ENCODE measurements around the gene GRID2.
"Not testable (repeated sequence)": the region's sequence is repeated elsewhere in the genome, so short reads cannot be mapped to it uniquely, and the experiment has no call there.

Gene GRID2

GRCh38 chr4:92303621-92304027, at the start of gene GRID2:
GRID2 (plus strand) TSS chr4:92303966.
- no peak for DNase-seq (ENCODE audit: low read depth in 2 of 3, low spot score in 1 of 3)

- DNase-seq (ENCODE audit: low read depth in 2 of 3, low spot score in 1 of 3), result no peak
Measured at GRCh38 chr4:92253986-92254671, 49.6 kb upstream of the GRID2 start.

DNA sequence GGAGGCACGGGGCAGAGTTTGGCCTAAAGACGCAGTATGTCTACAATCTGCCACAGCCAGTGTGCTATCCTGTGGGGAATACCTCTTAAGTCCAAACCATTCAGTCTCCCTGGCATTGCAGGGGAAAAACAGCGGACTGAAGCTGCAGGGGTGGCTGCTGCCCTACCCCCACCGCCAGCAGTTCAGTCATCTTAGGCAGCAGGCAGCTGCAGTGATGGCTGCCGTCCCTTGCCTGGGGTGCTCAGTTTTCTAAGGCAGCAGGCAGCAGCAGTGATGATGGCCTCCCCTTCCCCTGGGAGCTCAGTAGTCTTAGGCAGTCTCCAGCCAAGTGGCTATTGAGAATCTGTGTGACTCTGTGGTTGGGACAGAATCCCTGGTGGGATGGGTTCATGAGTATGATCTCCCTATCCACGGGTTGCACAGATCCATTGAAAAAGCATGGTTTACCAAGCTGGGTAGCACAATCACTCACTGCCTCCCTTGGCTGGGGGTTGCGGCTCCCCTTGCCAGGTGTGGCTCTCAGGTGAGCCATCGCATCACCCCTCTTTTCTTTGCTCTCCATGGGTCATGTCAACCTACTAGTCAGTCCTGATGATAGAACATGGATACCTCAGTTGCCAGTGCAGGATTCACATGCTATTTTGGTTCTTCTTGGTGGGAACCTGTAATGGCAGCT, 48.9 kb upstream of the GRID2 start:
- no peak for DNase-seq (ENCODE audit: low read depth in 2 of 3, low spot score in 1 of 3)

DNA sequence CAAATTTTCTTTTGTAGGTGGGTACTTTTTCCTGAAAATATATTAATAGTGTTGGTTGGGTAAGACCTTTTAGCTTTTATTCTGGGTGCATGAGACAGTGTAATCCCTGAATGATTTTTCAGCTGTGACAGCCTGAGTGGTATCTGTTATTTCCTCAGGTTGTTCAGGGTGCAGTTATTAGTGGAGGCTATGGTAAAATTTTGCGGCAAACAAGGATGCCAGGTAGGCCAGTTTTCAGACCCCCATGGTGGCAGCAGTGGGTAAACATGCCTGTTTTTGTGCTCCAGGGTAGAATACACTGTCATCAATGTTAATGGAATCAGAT, 47.9 kb upstream of the GRID2 start:
- no peak for DNase-seq (ENCODE audit: low read depth in 2 of 3, low spot score in 1 of 3)

DNA sequence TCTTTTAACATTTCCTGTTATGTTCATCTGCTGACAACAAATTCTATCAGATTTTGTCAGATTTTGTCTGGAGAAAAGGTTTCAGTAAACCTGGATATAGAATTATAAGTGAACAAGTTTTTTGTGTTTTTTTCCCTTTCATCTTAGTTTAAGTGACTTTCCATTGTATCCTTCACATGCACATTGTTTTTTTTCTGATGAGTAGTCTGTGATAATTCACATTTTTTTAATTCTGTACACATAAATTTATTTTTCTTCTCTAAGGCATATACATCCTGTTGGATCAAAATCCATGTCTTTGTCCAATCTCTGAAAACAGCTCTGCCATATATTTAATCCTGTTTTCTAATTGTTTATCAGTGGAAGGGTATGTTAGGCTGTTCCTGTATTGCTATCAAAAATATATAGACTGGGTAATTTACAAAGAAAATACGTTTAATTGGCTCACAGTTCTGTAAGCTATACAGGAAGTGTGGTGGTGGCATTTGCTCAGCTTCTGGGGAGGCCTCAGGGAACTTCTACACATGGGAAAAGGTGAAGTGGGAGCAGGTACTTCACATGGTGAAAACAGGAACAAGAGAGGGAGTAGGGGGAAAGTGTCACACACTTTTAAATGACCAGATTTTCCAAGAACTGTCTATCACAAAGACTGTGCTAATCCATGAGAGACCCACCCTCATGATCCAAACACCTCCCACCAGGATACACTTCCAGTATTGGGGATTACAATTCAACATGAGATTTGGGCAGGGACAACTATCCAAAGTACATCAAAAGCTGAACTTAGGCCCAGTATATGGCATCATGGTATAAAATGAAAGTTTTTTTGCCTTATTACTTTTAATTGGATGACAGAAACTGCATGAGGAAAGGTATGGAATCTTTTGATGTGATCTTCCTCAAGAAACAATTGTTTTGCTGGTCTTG, 45.6 kb upstream of the GRID2 start:
- no peak for DNase-seq (ENCODE audit: low read depth in 2 of 3, low spot score in 1 of 3)

DNA sequence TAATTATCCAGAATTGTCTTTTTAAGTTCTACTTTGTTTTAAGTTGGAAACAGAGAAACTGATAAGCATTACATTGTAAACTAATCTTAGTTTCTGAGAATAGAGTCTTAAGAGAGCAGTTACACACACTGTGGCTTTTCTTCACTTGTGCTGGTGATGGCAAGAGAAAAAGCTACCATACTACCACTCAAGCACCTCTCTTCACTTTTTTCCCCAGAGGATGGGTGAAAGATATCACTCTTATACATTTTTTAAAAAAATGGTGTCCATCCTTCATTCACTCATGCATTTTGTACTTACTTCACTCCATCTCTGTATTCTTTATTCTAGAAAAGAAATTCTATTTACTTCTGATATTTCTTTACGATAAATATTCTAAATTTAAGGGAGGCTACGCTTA, 42.5 kb upstream of the GRID2 start:
- DNase-seq (ENCODE audit: low read depth in 2 of 3, low spot score in 1 of 3), result no peak

GRCh38 chr4:92262371-92262770, 41.4 kb upstream of the GRID2 start:
- no peak for DNase-seq (ENCODE audit: low read depth in 2 of 3, low spot score in 1 of 3)

DNA sequence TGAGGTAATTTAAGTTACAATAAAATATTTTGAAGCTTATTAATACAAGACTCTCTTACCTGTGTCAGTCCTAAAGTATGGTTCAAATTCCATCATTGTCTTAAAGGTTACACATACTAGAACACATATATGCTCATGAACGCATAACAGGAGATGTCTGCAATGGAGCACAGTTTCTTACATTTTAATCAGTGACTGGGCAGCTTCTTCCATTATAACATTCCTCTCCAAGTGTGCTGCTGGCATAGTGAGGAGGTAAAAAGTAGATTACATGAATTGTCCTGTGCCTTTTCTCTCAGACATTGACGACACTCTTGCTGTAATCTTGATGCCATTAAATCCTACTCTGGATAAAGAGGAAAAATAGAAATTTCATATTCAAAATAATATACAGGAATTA, 40.8 kb upstream of the GRID2 start:
- no peak for DNase-seq (ENCODE audit: low read depth in 2 of 3, low spot score in 1 of 3)

GRCh38 chr4:92263575-92263974, 40.2 kb upstream of the GRID2 start:
- no peak for DNase-seq (ENCODE audit: low read depth in 2 of 3, low spot score in 1 of 3)

GRCh38 chr4:92264163-92264562, 39.6 kb upstream of the GRID2 start:
- DNase-seq (ENCODE audit: low read depth in 2 of 3, low spot score in 1 of 3), result no peak

- DNase-seq (ENCODE audit: low read depth in 2 of 3, low spot score in 1 of 3), result no peak
Measured at GRCh38 chr4:92265021-92265420, 38.7 kb upstream of the GRID2 start.

DNA sequence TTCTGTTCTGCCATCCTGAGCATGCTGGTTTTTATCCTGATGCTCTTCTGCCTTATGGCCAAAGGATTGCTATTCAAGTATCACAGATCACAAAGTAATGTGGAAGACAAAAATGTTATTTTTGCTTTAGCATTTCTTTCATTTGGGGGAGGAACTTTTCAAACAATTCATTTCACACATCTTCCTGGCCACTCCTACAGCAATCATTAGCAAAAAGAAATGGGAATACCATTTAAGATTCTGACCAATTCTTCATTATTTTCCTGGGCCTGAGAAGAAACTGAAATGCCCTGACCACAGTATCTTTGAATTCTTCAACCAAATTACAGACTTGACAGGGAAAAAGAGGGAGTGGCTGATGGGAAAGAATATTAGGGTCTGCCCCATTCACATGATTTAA, 38.0 kb upstream of the GRID2 start:
- DNase-seq (ENCODE audit: low read depth in 2 of 3, low spot score in 1 of 3), result no peak

DNA sequence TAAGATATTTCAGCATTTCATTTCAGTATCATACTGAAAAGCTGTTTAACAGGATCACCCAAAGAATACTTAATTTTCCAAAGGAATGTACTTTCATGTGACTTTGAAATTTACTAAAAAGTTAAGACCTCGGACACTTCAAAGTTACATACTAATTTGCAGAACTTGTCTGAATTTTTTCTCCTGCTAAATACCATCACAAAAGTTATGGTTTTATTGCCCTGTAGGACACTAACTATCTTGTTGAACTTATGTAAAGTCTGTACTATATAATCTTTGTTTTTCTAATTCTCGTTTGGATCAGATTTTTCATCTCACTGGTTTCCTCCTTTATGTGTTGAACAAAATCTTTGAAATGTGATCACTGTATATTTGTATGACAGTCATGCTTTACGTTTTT, 37.2 kb upstream of the GRID2 start:
- DNase-seq (ENCODE audit: low read depth in 2 of 3, low spot score in 1 of 3), result no peak

- no peak for DNase-seq (ENCODE audit: low read depth in 2 of 3, low spot score in 1 of 3)
Measured at GRCh38 chr4:92268642-92269041, 35.1 kb upstream of the GRID2 start.

GRCh38 chr4:92270908-92271307, 32.9 kb upstream of the GRID2 start:
- DNase-seq (ENCODE audit: low read depth in 2 of 3, low spot score in 1 of 3), result no peak

GRCh38 chr4:92271551-92271950, 32.2 kb upstream of the GRID2 start:
- not testable (repeated sequence) for DNase-seq (ENCODE audit: low read depth in 2 of 3, low spot score in 1 of 3)

DNA sequence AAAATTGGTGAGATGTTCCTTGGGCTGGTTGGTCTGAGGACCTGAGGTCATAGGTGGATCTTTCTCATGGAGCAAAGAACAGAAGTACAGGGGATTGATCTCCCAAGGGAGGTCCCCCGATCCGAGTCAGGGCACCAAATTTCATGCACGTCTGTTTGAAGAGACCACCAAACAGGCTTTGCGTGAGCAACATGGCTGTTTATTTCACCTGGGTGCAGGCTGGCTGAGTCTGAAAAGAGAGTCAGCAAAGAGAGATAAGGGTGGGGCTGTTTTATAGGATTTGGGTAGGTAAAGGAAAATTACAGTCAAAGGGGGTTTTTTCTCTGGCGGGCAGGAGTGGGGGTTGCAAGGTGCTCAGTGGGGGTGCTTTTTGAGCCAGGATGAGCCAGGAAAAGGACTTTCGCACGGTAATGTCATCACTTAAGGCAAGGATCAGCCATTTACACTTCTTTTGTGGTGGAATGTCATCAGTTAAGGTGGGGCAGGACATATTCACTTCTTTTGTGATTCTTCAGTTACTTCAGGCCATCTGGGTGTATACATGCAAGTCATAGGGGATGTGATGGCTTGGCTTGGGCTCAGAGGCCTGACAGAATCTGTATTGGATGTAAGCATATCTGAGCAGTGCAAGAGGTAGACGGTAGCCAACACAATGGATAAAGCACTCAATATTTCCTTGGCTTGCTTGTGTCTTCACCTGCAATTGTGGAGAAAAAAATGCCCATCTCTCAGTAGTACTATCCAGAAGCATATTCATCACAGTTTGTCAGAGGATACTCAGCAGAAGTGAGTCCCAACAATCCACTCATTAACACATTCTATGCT, 26.5 kb upstream of the GRID2 start:
- DNase-seq (ENCODE audit: low read depth in 2 of 3, low spot score in 1 of 3), result not testable (repeated sequence)

GRCh38 chr4:92279296-92279695, 24.5 kb upstream of the GRID2 start:
- DNase-seq (ENCODE audit: low read depth in 2 of 3, low spot score in 1 of 3), result no peak

DNA sequence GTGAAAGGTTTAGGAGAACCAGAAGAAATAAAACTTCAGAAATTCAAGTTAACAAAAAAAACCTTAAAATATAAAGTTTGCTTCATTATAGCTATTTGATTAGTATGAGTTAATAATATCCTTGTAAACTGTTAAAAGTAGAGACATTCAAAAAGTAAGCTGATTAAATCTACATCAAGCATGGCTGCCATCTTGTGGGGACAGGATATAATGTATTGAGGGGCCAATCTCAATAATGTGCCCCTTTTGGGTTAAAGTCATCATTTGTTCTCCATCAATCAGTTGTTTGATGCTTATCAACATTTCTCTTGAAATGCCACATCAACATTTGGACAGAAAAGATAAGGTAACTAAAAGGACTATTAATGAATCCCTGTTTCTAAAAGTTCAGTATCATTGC, 4.6 kb upstream of the GRID2 start:
- no peak for DNase-seq (ENCODE audit: low read depth in 2 of 3, low spot score in 1 of 3)

GRCh38 chr4:92304121-92304520, 355 bp downstream of the GRID2 start:
- DNase-seq (ENCODE audit: low read depth in 2 of 3, low spot score in 1 of 3), result no peak

- no peak for DNase-seq (ENCODE audit: low read depth in 2 of 3, low spot score in 1 of 3)
Measured at GRCh38 chr4:92304606-92305005, 840 bp downstream of the GRID2 start.
